ENCODE data around the gene ZDHHC13.

DNA sequence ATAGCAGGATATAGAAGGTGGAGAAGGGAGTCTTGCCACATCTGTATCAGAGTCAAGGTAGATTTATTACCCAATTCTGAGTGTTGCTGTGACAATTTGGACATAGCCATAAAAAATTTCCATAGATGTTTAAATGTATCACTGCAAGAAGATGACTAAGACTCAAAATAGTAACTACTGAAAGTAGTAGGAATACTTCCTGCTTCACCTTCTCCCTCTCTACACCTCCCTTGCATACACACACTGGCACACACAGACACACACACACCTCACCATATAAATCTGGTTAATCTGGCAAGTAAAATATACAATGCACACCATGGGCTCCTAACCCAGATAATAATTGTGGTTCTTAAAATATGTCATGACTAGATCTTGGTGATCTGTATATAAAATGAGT is 5.2 kb upstream of the ZDHHC13 start:
- TF ChIP-seq, protein P1, sequence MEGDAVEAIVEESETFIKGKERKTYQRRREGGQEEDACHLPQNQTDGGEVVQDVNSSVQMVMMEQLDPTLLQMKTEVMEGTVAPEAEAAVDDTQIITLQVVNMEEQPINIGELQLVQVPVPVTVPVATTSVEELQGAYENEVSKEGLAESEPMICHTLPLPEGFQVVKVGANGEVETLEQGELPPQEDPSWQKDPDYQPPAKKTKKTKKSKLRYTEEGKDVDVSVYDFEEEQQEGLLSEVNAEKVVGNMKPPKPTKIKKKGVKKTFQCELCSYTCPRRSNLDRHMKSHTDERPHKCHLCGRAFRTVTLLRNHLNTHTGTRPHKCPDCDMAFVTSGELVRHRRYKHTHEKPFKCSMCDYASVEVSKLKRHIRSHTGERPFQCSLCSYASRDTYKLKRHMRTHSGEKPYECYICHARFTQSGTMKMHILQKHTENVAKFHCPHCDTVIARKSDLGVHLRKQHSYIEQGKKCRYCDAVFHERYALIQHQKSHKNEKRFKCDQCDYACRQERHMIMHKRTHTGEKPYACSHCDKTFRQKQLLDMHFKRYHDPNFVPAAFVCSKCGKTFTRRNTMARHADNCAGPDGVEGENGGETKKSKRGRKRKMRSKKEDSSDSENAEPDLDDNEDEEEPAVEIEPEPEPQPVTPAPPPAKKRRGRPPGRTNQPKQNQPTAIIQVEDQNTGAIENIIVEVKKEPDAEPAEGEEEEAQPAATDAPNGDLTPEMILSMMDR (IDR thresholded peaks at IDR 0.05; ENCODE audit: low read length): no peak
- no peak for TF ChIP-seq EZH2 (IDR thresholded peaks at IDR 0.05; ENCODE audit: borderline replicate concordance, low read length)

Data from OCI-LY1 (cell line).